K562 (cell line): ENCODE results near the gene PPA2. TPM values are rescaled to one million over a fixed set of nuclear protein-coding genes. Genes with fewer than 3 reads are reported as not detected.

Experiments
- ATAC-seq: fragments of 200-7000 bp; cut with Tn5 transposase; 3 replicates; pipeline ENCODE4 v1.9.1; 2020; ENCODE audit warnings: moderate library complexity
- BruUV-seq: library from RNA; stranded (reverse); fragments of 400-500 nt; replicated peaks from 2 replicates; lab custom pipeline; 2021; lab: Mats Ljungman, UMichigan
- CTCF ChIA-PET: fragments of 300-600 bp; formaldehyde crosslinking; extraction: SDS; loops from one replicate; lab custom pipeline; 2021; ENCODE audit warnings: low intra/inter-chr PET ratio; lab: Yijun Ruan, JAX
- POLR2A ChIA-PET: fragments of 300-600, 350-650 bp; sonication (Branson Sonifier 250); formaldehyde crosslinking; extraction: SDS; loops from one replicate; lab custom pipeline; 2021; ENCODE audit warnings: antibody characterized with exemption, inconsistent platforms; lab: Yijun Ruan, JAX
- DNase-seq, 4 experiments: peaks; one replicate each; pipeline versions ENCODE4 v3.0.0 to v3.0.0-alpha.2; 2011 to 2018; ENCODE audit warnings: low spot score in 3 of 4, mixed read lengths in 3 of 4; ENCODE audit errors: extremely low read depth in 1 of 4
- FAIRE-seq: peaks from 2 replicates; lab custom pipeline; 2011; peaks lifted over from hg19 to GRCh38; lab: Jason Lieb, UNC
- H2AFZ ChIP-seq: 2 replicates; pipeline ENCODE4 v1.6.0; 2011; ENCODE audit warnings: low read depth, low read length, control low read depth, inconsistent platforms
- H3K27ac ChIP-seq: fragments of 200-600 bp; 3 replicates; pipeline ENCODE4 v1.8.0; 2011; ENCODE audit warnings: low read depth, mild to moderate bottlenecking, control low read depth, inconsistent platforms, low read length, moderate library complexity, mixed read lengths; ENCODE audit errors: extremely low read depth
- H3K27me3 ChIP-seq, 2 experiments: fragments of 300-600 bp in 1 of 2; 2 replicates in 1 of 2; 3 replicates in 1 of 2; pipeline versions ENCODE4 v1.6.0 to v1.8.0; 2011; ENCODE audit warnings: inconsistent platforms in 2 of 2, low read length in 2 of 2, mild to moderate bottlenecking in 1 of 2, mixed read lengths in 1 of 2, moderate library complexity in 1 of 2; ENCODE audit not compliant: control insufficient read depth in 2 of 2, insufficient read depth in 2 of 2
- H3K36me3 ChIP-seq: fragments of 300-600 bp; 3 replicates; pipeline ENCODE4 v1.8.0; 2011; ENCODE audit warnings: mild to moderate bottlenecking, low read length, inconsistent platforms; ENCODE audit not compliant: control insufficient read depth, insufficient read depth
- H3K4me1 ChIP-seq, 2 experiments: fragments of 200-600 bp in 1 of 2; replicated peaks in 1 of 2; 2 replicates in 1 of 2; 3 replicates in 1 of 2; pipeline versions ENCODE4 v1.5.1 to v1.8.0; 2011; ENCODE audit warnings: inconsistent platforms in 2 of 2, low read length in 2 of 2, mild to moderate bottlenecking in 1 of 2, mixed read lengths in 1 of 2, moderate library complexity in 1 of 2; ENCODE audit not compliant: control insufficient read depth in 2 of 2, insufficient read depth in 2 of 2
- H3K4me2 ChIP-seq: 2 replicates; pipeline ENCODE4 v1.6.1; 2011; ENCODE audit warnings: low read length, control low read depth, inconsistent platforms, mixed read lengths; ENCODE audit not compliant: insufficient read depth
- H3K4me3 ChIP-seq: fragments of 200-600 bp; sonication (generic), shearing (Covaris generic); 2 replicates; pipeline ENCODE4 v1.5.1; 2016; ENCODE audit warnings: control low read depth, inconsistent platforms
- H3K79me2 ChIP-seq: fragments of 200-600 bp; 3 replicates; pipeline ENCODE4 v1.8.0; 2011; ENCODE audit warnings: low read length, inconsistent platforms; ENCODE audit not compliant: control insufficient read depth, insufficient read depth
- H3K9ac ChIP-seq, 2 experiments: 2 replicates each; pipeline versions ENCODE4 v1.6.0 to v1.6.1; 2011; ENCODE audit warnings: low read depth in 2 of 2, low read length in 2 of 2, control low read depth in 1 of 2, inconsistent platforms in 1 of 2, mild to moderate bottlenecking in 1 of 2, mixed read lengths in 1 of 2; ENCODE audit not compliant: insufficient read depth in 1 of 2
- H3K9me1 ChIP-seq: one replicate; pipeline ENCODE4 v1.6.0; 2011; ENCODE audit warnings: inconsistent platforms, mild to moderate bottlenecking, low read length, moderate library complexity; ENCODE audit not compliant: control insufficient read depth, insufficient read depth
- H3K9me3 ChIP-seq: replicated peaks from 2 replicates; pipeline ENCODE4 v1.5.1; 2011; ENCODE audit warnings: low read depth, low read length, inconsistent platforms; ENCODE audit not compliant: control insufficient read depth, insufficient read depth
- H4K20me1 ChIP-seq: replicated peaks from 2 replicates; pipeline ENCODE4 v1.6.1; 2011; ENCODE audit warnings: low read length, inconsistent platforms, mixed read lengths; ENCODE audit not compliant: control insufficient read depth, insufficient read depth
- CEBPB ChIP-seq: fragments of 450-650 bp; IDR thresholded peaks from 2 replicates; pipeline ENCODE4 v1.6.1; 2016; ENCODE audit warnings: missing genetic modification characterization, missing compliant biosample characterization
- ERF ChIP-seq: fragments of 450-650 bp; formaldehyde crosslinking; IDR thresholded peaks from 2 replicates; pipeline ENCODE4 v1.4.0; 2020; ENCODE audit warnings: mild to moderate bottlenecking, mixed read lengths
- HDAC8 ChIP-seq: fragments of 450-650 bp; IDR thresholded peaks from 2 replicates; pipeline ENCODE4 v1.6.1; 2016; ENCODE audit warnings: mild to moderate bottlenecking, missing genetic modification characterization, moderate library complexity, missing compliant biosample characterization
- IRF1 ChIP-seq: sonication (generic); formaldehyde crosslinking; IDR thresholded peaks from 2 replicates; pipeline ENCODE4 v1.8.0; 2022; ENCODE audit warnings: missing genetic modification reagents, mild to moderate bottlenecking, borderline replicate concordance
- MEF2D ChIP-seq: conservative IDR thresholded peaks from 2 replicates; pipeline ENCODE4 v1.6.1; 2016; ENCODE audit warnings: low read depth, missing genetic modification characterization, missing compliant biosample characterization
- PURB ChIP-seq: sonication (generic); formaldehyde crosslinking; IDR thresholded peaks from 2 replicates; pipeline ENCODE4 v1.9.0; 2021; ENCODE audit warnings: low read depth, mild to moderate bottlenecking, missing genetic modification reagents
- RBM17 ChIP-seq: fragments of 200-400 bp; formaldehyde crosslinking; IDR thresholded peaks from 2 replicates; pipeline ENCODE4 v1.6.1; 2017; ENCODE audit warnings: low read depth, mild to moderate bottlenecking, low read length, borderline replicate concordance
- RERE ChIP-seq: sonication (generic); formaldehyde crosslinking; IDR thresholded peaks from 2 replicates; pipeline ENCODE4 v1.8.0; 2023; ENCODE audit warnings: missing genetic modification reagents, mild to moderate bottlenecking, borderline replicate concordance
- SUPT5H ChIP-seq: fragments of 450-650 bp; IDR thresholded peaks from 2 replicates; pipeline ENCODE4 v1.6.1; 2016
- TAL1 ChIP-seq: fragments of 450-650 bp; IDR thresholded peaks from 2 replicates; pipeline ENCODE4 v1.6.1; 2016; ENCODE audit warnings: mild to moderate bottlenecking
- TSC22D4 ChIP-seq: fragments of 450-650 bp; IDR thresholded peaks from 2 replicates; pipeline ENCODE4 v1.6.1; 2016; ENCODE audit warnings: missing genetic modification characterization, missing biosample characterization, control low read depth
- ZNF408 ChIP-seq: fragments of 250-450 bp; sonication (Bioruptor Pico); IDR thresholded peaks from 2 replicates; pipeline ENCODE4 v1.4.0; 2020; ENCODE audit warnings: low read depth, mild to moderate bottlenecking, moderate library complexity
- ZNF584 ChIP-seq: fragments of 200-800 bp; sonication (Bioruptor generic); IDR thresholded peaks from 2 replicates; pipeline ENCODE4 v1.6.1; 2016; ENCODE audit warnings: low read depth, mild to moderate bottlenecking, missing genetic modification characterization, missing compliant biosample characterization
- WGBS: fragments of 100-300 bp; shearing (Covaris generic); methylation state at CpG from one replicate; pipeline ENCODE4 v1.1.6; 2016; ENCODE audit warnings: low coverage, mixed read lengths; ENCODE audit not compliant: insufficient coverage; ENCODE audit errors: missing lambda C conversion rate; 5-methylcytosine and 5-hydroxymethylcytosine counted together
- in situ Hi-C: fragments of 300-500 bp; cut with MboI; formaldehyde crosslinking; loops from 4 replicates; pipeline ENCODE4 v1.15.0; 2018; ENCODE audit warnings: inconsistent platforms, mixed read lengths
- intact Hi-C: fragments of 100-400 bp; cut with micrococcal nuclease; formaldehyde crosslinking; loops from 2 replicates; pipeline ENCODE4 v1.14.2; 2022
- polyA plus RNA-seq, 8 experiments: library from polyadenylated mRNA; depleted of rRNA in 4 of 8; stranded (reverse) in 5 of 8; unstranded in 3 of 8; fragments of >200 nt; fragmentation: Nextera tagmentation in 2 of 8; fragmentation: Illumina TruSeq in 1 of 8; extraction: Ambion mirVana in 2 of 8; extraction: Trizol in 1 of 8; gene quantifications; 2 replicates each; pipeline versions ENCODE4 v1.2.1 to v1.2.3, GENCODE V29; 2011 to 2014; ENCODE audit warnings: inconsistent platforms in 1 of 8, missing spikeins in 1 of 8
- total RNA-seq, 7 experiments: library from RNA; depleted of rRNA in 6 of 7; stranded (reverse); fragments of >200 nt in 6 of 7; fragmentation: Illumina TruSeq in 2 of 7; extraction: Trizol in 2 of 7; gene quantifications; 2 replicates each; pipeline versions ENCODE4 v1.2.1 to v1.2.3, GENCODE V29; 2011 to 2021; ENCODE audit warnings: low replicate concordance in 1 of 7
- TF ChIP-seq, protein P1 (sequence below): sonication (generic); formaldehyde crosslinking; IDR thresholded peaks from 2 replicates; pipeline ENCODE4 v1.9.0; 2022; ENCODE audit warnings: mild to moderate bottlenecking, missing genetic modification reagents
- TF ChIP-seq, protein P2 (sequence below): fragments of 200-800 bp; sonication (Bioruptor generic); IDR thresholded peaks from 2 replicates; pipeline ENCODE4 v1.6.1; 2017; ENCODE audit warnings: missing genetic modification characterization, missing compliant biosample characterization

The PPA2 gene
- total and polyA plus RNA-seq, 9 of the 15 experiments (the other 6 are each of a cell fraction or from before 2014, with no cell fraction given), result 48.3 to 190 (median 109) TPM

DNA sequence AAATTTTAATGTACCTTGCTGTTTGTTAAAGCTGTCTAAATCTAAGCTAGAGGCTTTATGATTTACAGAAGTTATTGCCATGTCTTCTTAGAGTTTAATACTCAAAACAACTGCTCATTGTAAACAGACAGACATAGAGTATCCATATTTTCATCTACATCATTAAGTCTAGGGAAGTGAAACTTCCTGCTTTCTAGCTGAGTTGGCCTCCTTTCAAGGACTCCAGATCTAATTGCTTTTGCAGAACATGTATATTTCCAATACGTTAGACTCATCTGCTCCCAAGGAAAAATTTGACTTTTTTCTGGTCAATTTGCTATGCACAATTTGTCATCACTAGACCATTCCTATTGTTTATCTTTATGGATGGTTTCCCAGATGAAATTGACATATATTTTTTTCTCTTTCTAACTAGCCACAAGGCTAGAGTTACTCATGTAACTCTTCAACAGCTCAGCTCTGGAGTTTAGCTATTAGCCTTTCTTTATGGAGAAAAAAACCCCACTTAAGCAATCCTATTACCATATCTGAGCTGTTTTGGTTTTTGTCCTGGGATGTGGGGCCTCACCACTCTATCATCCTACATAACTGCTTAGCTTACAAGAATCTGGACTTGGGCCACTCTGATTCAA lies 122.9 kb downstream of the PPA2 start:
- Histone ChIP-seq H3K9ac (no peak overlapping the region), H3K27ac (no peak overlapping the region), H3K4me3 (no peak overlapping the region), H3K27me3 (no peaks in the 10 kb centered on the region), H3K4me2 (no peak overlapping the region), H3K9me3 (no peaks in the 10 kb centered on the region), H2AFZ (no peak overlapping the region), H3K4me1 (peaks cover 0 to 21% of the 10 kb centered on the region in 2 experiments; a peak in 2 of 5 replicates), H4K20me1 (no peaks in the 10 kb centered on the region), H3K9me1 (no peaks in the 10 kb centered on the region), H3K36me3 (no peaks in the 10 kb centered on the region), H3K79me2 (no peaks in the 10 kb centered on the region)
- DNase-seq, result no peak
- ATAC-seq, result no peak
- ChIA-PET POLR2A (no interaction called here), CTCF (no interaction called here)
- intact Hi-C loops, result no loop called here
- WGBS, result 54% methylated on average over 1 of the region's 1 CpG
- BruUV-seq, result no TSS peak
- no peak for FAIRE-seq
- in situ Hi-C loops, result no loop called here
- TF ChIP-seq RBM17 (no peak), ZNF408 (no peak), RERE (no peak), SUPT5H (no peak), PURB (CRISPR knock-in tag) (no peak), ZNF584 (no peak), HDAC8 (tag) (no peak), ERF (CRISPR knock-in tag) (no peak), CEBPB (no peak), TAL1 (no peak), TSC22D4 (no peak), MEF2D (no peak), IRF1 (CRISPR knock-in tag) (no peak)
- TF ChIP-seq, protein P1, sequence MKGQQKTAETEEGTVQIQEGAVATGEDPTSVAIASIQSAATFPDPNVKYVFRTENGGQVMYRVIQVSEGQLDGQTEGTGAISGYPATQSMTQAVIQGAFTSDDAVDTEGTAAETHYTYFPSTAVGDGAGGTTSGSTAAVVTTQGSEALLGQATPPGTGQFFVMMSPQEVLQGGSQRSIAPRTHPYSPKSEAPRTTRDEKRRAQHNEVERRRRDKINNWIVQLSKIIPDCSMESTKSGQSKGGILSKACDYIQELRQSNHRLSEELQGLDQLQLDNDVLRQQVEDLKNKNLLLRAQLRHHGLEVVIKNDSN (CRISPR knock-in tag), result no peak
- TF ChIP-seq, protein P2, sequence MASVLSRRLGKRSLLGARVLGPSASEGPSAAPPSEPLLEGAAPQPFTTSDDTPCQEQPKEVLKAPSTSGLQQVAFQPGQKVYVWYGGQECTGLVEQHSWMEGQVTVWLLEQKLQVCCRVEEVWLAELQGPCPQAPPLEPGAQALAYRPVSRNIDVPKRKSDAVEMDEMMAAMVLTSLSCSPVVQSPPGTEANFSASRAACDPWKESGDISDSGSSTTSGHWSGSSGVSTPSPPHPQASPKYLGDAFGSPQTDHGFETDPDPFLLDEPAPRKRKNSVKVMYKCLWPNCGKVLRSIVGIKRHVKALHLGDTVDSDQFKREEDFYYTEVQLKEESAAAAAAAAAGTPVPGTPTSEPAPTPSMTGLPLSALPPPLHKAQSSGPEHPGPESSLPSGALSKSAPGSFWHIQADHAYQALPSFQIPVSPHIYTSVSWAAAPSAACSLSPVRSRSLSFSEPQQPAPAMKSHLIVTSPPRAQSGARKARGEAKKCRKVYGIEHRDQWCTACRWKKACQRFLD, result no peak
